C4-2B (cell line): ENCODE data around the gene KIAA0753.
"Not testable (repeated sequence)": the region's sequence is repeated elsewhere in the genome, so short reads cannot be mapped to it uniquely, and the experiment has no call there.

Source experiments
- CTCF ChIP-seq: fragments of 450-650 bp; conservative IDR thresholded peaks from 2 replicates; pipeline ENCODE4 v1.5.1; 2017; ENCODE audit warnings: mild to moderate bottlenecking
- ZFX ChIP-seq: fragments of 450-650 bp; IDR thresholded peaks from 2 replicates; pipeline ENCODE4 v1.6.1; 2017

GRCh38 chr17:6593371-6593770, 47.1 kb downstream of the KIAA0753 start:
- not testable (repeated sequence) for TF ChIP-seq CTCF, ZFX
